Esophagus (tissue), 2 donors: ENCODE data around the gene RNF126. TPM values are rescaled to one million over a fixed set of nuclear protein-coding genes. Genes with fewer than 3 reads are reported as not detected.

ENCODE experiments used
- H3K27ac ChIP-seq, 2 donors: one replicate each; pipeline ENCODE4 v1.5.1; 2013; ENCODE audit warnings: low read depth in 2 of 2, mild to moderate bottlenecking in 2 of 2, inconsistent platforms in 1 of 2, low read length in 1 of 2, moderate library complexity in 1 of 2
- H3K27me3 ChIP-seq, 2 donors: one replicate each; pipeline ENCODE4 v1.6.1; 2013; ENCODE audit warnings: low read length in 2 of 2, control low read depth in 1 of 2, mild to moderate bottlenecking in 1 of 2; ENCODE audit not compliant: insufficient read depth in 2 of 2, control insufficient read depth in 1 of 2
- H3K36me3 ChIP-seq, 2 donors: one replicate each; pipeline ENCODE4 v1.6.1; 2013; ENCODE audit warnings: low read length in 1 of 2; ENCODE audit not compliant: control insufficient read depth in 2 of 2, insufficient read depth in 2 of 2
- H3K4me1 ChIP-seq, 2 donors: one replicate each; pipeline ENCODE4 v1.6.1; 2013; ENCODE audit warnings: low read length in 1 of 2; ENCODE audit not compliant: control insufficient read depth in 2 of 2, insufficient read depth in 2 of 2
- H3K4me3 ChIP-seq, 2 donors: one replicate each; pipeline ENCODE4 v1.5.1; 2013; ENCODE audit warnings: low read length in 2 of 2, mild to moderate bottlenecking in 2 of 2, low read depth in 1 of 2, moderate library complexity in 1 of 2
- H3K9me3 ChIP-seq, 2 donors: one replicate each; pipeline ENCODE4 v1.6.1; 2013; ENCODE audit warnings: mild to moderate bottlenecking in 2 of 2, low read depth in 1 of 2, low read length in 1 of 2, moderate library complexity in 1 of 2; ENCODE audit not compliant: control insufficient read depth in 2 of 2, insufficient read depth in 1 of 2
- WGBS, 2 donors: extraction: QIAGEN DNeasy Blood & Tissue Kit; methylation state at CpG; one replicate each; pipeline ENCODE4 v1.1.7; 2013; 5-methylcytosine and 5-hydroxymethylcytosine counted together
- polyA plus RNA-seq, 2 donors: library from polyadenylated mRNA; stranded (reverse); fragments of 200-250 nt; gene quantifications; one replicate each; pipeline ENCODE4 v1.2.3, GENCODE V29; 2013
- donor health status: healthy with polysubstance abuse.
- donor health status: Bipolar disorder and iron deficiency.

RNF126 gene
- polyA plus RNA-seq, 2 donors: 38.4 to 61.5 TPM

DNA sequence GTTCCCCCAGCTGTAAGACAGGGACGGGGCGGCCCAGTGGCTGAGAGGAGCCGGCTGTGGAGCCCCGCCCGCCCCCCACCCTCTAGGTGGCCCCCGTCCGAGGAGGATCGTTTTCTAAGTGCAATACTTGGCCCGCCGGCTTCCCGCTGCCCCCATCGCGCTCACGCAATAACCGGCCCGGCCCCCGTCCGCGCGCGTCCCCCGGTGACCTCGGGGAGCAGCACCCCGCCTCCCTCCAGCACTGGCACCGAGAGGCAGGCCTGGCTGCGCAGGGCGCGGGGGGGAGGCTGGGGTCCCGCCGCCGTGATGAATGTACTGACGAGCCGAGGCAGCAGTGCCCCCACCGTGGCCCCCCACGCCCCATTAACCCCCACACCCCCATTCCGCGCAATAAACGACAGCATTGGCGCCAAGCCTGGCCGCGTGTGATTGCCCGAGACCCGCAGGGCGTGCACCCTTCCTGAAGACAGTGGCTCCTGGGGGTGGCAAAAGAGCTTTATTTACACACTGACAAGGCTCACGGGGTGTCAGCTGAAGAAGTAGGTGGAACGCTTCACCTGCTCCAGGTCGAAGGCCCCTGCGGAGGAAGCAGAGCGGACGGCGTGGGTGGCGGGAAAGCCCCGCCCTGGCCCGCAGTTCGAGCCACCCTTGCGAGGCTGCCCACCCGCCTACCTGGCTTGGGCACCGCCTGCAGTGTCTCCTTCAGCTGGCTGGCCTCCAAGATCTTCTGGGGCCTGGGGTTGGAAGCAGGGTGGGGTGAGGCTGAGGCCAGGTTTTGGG, 46.1 kb downstream of the RNF126 start:
- Histone ChIP-seq H3K36me3 (peaks cover 0 to 37% of the 10 kb centered on the region in 2 donors), H3K4me1 (peaks cover 0 to 3% of the 10 kb centered on the region in 2 donors), H3K4me3 (peak overlapping the region in 1 of 2 donors; percentile 53), H3K27ac (peak overlapping the region; percentile 54 to 58), H3K9me3 (peaks cover 0 to 4% of the 10 kb centered on the region in 2 donors), H3K27me3 (no peaks in the 10 kb centered on the region)
- 74 to 75% methylated on average over 53 to 58 of the region's 58 CpGs for WGBS, 2 donors

DNA sequence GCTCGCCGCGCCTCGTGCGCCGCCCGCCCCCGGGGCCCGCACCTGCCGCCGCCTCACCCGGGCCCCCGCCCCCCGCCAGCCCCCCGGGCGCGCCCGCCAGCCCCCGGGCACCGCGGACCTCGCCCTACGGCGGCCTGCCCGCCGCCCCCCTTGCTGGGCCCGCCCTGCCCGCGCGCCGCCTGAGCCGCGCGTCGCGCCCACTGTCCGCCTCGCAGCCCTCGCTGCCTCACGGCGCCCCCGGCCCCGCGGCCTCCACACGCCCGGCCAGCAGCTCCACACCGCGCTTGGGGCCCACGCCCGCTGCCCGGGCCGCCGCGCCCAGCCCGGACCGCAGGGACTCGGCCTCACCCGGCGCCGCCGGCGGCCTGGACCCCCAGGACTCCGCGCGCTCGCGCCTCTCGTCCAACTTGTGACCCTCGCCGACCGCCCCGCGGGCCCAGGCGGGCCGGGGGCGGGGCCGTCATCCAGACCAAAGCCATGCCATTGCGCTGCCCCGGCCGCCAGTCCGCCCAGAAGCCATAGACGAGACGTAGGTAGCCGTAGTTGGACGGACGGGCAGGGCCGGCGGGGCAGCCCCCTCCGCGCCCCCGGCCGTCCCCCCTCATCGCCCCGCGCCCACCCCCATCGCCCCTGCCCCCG, 46.8 kb downstream of the RNF126 start:
- no peak overlapping the region for H3K27ac ChIP-seq
- H3K4me3 ChIP-seq: peak overlapping the region; percentile 6 to 53
- peaks cover 0 to 3% of the 10 kb centered on the region in 2 donors for H3K4me1 ChIP-seq
- 16 to 25% methylated on average over 23 to 97 of the region's 97 CpGs for WGBS, 2 donors
- peaks cover 0 to 2% of the 10 kb centered on the region in 2 donors for H3K27me3 ChIP-seq
- peaks cover 0 to 30% of the 10 kb centered on the region in 2 donors for H3K36me3 ChIP-seq
- peaks cover 0 to 4% of the 10 kb centered on the region in 2 donors for H3K9me3 ChIP-seq

DNA sequence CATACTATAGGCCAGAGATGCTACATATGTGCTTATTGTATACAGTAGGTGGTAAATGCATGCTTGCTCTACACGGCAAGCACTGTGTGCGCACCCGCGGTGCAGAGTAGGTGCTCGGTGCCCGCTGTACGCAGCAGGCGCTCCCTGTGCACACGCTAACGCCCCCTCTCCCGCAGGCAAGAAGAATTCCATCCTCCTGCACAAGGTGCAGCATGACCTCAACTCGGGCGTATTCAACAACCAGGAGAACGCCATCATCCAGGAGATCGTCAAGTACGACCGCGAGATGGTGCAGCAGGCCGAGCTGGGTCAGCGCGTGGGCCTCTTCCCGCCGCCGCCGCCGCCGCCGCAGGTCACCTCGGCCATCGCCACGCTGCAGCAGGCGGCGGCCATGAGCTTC, 47.4 kb downstream of the RNF126 start:
- Histone ChIP-seq H3K36me3 (peaks cover 0 to 27% of the 10 kb centered on the region in 2 donors), H3K9me3 (peaks cover 0 to 4% of the 10 kb centered on the region in 2 donors), H3K27ac (peak overlapping the region in 1 of 2 donors; percentile 11), H3K27me3 (peaks cover 0 to 4% of the 10 kb centered on the region in 2 donors), H3K4me3 (no peak overlapping the region), H3K4me1 (peaks cover 0 to 3% of the 10 kb centered on the region in 2 donors)
- 17 to 24% methylated on average over 33 of the region's 33 CpGs for whole genome bisulfite sequencing, 2 donors

DNA sequence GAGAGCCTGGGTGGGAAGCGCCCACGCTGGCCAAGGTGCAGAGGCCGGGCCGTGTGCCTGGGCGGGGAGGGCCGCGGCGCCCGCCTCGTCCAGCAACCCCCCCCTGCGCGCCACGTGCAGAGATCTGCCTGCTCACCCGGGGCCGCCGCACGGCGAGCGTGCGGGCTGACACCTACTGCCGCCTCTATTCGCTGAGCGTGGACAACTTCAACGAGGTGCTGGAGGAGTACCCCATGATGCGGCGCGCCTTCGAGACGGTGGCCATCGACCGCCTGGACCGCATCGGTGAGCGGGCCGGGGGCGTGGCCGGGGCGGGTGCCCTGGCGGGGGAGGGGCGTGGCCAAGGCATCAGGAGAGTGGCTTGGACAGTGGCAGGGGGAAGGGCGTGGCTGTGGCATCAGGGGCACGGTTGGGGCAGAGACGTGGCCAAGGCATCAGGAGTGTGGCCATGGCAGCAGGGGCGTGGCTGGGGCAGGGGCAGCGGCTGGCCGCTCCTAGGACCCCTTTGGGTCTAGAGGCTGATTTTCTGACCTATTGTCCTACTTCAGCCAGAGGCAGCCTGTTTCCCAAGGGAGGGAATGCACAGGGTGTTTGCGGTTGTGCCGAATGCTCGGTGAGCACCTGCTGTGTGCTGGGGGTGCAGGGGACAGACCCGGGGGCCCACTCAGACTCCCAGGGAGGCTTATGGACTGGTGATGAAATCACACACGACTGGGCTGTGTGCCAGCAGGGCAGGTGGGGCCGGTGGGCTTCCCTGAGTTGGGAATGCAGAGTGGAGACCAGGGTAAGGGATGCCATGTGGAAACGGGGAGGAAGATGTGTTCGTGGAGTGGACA, 49.1 kb downstream of the RNF126 start:
- peaks cover 0 to 4% of the 10 kb centered on the region in 2 donors for H3K27me3 ChIP-seq
- H3K36me3 ChIP-seq: peaks cover 0 to 11% of the 10 kb centered on the region in 2 donors
- no peak overlapping the region for H3K4me3 ChIP-seq
- peaks cover 0 to 3% of the 10 kb centered on the region in 2 donors for H3K4me1 ChIP-seq
- no peak overlapping the region for H3K27ac ChIP-seq
- WGBS, 2 donors: 76 to 78% methylated on average over 43 to 54 of the region's 54 CpGs
- H3K9me3 ChIP-seq: peaks cover 0 to 4% of the 10 kb centered on the region in 2 donors

DNA sequence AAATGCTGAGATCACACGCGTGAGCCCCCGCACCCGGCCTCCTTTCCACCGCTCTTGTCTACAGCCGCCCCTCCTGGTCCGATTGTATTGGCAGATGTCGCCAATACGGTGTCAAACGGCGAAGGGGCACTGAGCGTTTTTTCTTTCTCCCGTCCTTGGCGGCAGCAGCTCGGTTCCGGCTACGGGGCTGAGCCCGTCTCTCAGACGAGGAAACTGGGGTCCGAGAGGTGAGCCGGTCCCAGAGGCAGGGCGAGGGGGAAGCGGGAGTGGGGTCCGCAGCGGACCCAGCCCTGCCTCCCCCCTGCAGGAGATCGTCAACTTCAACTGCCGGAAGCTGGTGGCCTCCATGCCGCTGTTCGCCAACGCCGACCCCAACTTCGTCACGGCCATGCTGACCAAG, 50.1 kb downstream of the RNF126 start:
- peaks cover 0 to 2% of the 10 kb centered on the region in 2 donors for H3K9me3 ChIP-seq
- H3K27me3 ChIP-seq: peaks cover 0 to 4% of the 10 kb centered on the region in 2 donors
- H3K27ac ChIP-seq: no peak overlapping the region
- 78 to 86% methylated on average over 33 of the region's 33 CpGs for WGBS, 2 donors
- no peak overlapping the region for H3K4me3 ChIP-seq
- peaks cover 0 to 3% of the 10 kb centered on the region in 2 donors for H3K4me1 ChIP-seq
- peaks cover 0 to 1% of the 10 kb centered on the region in 2 donors for H3K36me3 ChIP-seq

DNA sequence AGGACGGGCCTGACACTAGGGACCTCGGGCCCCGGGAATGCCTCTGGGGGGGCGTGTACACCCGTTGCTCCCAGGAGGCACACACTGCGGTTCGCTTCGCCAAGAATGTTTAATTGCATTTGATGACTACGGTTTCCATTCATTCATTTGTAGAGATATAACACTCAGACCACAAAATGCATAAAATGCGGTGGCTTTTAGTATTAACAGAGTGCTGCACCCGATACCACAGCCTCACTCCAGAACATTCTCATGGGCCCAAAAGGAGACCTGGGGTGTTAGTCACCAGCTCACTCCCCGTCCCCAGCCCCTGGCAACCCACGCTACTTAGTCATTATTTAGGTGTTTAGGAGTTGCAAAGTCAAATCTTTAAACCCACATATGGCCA, 51.5 kb downstream of the RNF126 start:
- peaks cover 0 to 4% of the 10 kb centered on the region in 2 donors for H3K27me3 ChIP-seq
- no peaks in the 10 kb centered on the region for H3K36me3 ChIP-seq
- WGBS, 2 donors: 32 to 36% methylated on average over 13 of the region's 13 CpGs
- H3K4me1 ChIP-seq: peaks cover 0 to 3% of the 10 kb centered on the region in 2 donors
- no peak overlapping the region for H3K27ac ChIP-seq
- H3K9me3 ChIP-seq: peaks cover 0 to 2% of the 10 kb centered on the region in 2 donors
- H3K4me3 ChIP-seq: peak overlapping the region in 1 of 2 donors; percentile 24

DNA sequence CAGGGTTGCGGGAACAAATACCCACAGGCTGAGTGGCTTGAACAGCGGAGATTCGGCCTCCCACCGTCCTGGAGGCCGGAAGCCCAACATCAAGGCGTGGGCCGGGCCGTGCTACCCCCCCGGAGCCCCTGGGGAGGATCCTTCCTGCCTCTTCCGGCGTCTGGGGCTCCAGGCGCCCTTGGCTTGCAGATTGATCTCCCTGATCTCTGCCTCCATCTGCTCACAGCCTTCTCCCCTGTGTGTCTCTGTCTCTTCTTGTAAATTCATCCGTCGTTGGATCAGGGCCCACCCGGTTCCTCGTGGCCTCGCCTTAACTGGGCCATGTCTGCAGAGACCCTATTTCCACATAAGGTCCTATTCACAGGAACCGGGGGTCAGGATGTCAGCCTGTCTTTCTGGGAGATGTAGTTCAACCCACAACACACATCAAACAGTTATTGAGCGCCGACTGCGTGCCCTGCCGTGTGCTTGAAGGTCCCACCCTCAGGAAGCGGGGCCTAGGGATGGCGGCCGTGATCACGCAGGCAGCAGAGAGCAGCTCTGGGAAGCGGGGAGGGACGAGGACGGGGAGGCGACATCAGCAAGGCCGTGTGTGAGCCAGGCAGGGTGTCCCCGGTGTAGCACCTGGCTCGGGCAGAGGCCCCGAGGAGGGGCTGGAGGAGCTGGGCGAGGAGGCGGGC, 52.1 kb downstream of the RNF126 start:
- H3K27ac ChIP-seq: peak overlapping the region; percentile 11 to 34
- H3K4me1 ChIP-seq: no peaks in the 10 kb centered on the region
- peak overlapping the region in 1 of 2 donors; percentile 33 for H3K4me3 ChIP-seq
- no peaks in the 10 kb centered on the region for H3K36me3 ChIP-seq
- peaks cover 0 to 2% of the 10 kb centered on the region in 2 donors for H3K9me3 ChIP-seq
- H3K27me3 ChIP-seq: peaks cover 0 to 4% of the 10 kb centered on the region in 2 donors
- 29 to 31% methylated on average over 36 of the region's 36 CpGs for WGBS, 2 donors

DNA sequence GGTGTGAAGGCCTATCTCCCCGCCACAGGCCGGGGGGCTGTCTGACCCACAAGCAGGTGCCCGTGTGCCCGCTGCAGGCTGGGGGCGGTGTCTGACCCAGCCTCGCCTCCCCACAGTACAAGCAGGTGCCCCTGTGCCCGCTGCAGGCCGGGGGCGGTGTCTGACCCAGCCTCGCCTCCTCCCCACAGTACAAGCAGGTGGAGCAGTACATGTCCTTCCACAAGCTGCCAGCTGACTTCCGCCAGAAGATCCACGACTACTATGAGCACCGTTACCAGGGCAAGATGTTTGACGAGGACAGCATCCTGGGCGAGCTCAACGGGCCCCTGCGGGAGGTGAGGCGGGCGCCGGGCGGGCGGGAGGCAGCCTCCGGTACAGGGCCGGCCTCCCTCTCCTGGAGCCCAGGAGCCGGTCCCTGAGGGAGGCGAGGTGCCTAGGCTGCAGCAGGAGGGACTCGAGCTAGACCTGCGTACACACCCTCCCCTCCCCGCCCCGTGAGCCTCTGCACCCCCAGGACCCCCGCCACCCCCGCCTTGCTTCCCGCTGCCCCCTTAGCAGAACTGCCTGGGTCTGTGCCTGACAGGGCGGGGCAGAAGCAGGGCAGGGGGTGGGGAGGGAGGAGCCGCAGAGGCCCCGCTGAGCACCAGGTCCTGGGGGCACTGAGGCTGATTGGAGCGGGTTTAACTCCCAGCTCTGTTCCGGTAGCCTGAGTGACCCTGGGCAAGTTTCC, 52.8 kb downstream of the RNF126 start:
- 39 to 49% methylated on average over 32 to 38 of the region's 38 CpGs for WGBS, 2 donors
- Histone ChIP-seq H3K36me3 (no peaks in the 10 kb centered on the region), H3K27me3 (peaks cover 0 to 4% of the 10 kb centered on the region in 2 donors), H3K4me1 (no peaks in the 10 kb centered on the region), H3K27ac (peak overlapping the region; percentile 13 to 34), H3K9me3 (no peaks in the 10 kb centered on the region), H3K4me3 (peak overlapping the region in 1 of 2 donors; percentile 33)
